Central memory CD8-positive, alpha-beta T cell (primary cell): Measurements from ENCODE around the gene RPL18A.

Experiments
- ATAC-seq: fragments of 150-1000 bp; cut with Tn5 transposase; replicated peaks from 2 replicates; pipeline ENCODE4 v1.10.0; 2022; ENCODE audit warnings: mild to moderate bottlenecking, moderate FRiP score, moderate number of reproducible peaks; ENCODE audit not compliant: poor library complexity, severe bottlenecking; ENCODE audit errors: extremely low read depth
- DNase-seq, 2 donors: peaks; one replicate each; pipeline ENCODE4 v3.0.0; 2021; ENCODE audit warnings: low spot score in 2 of 2
- H3K27ac Mint-ChIP-seq: one replicate; pipeline ENCODE4 v1.8.0; 2022; ENCODE audit warnings: low read depth, mild to moderate bottlenecking, moderate library complexity, mixed read lengths
- H3K27me3 Mint-ChIP-seq: one replicate; pipeline ENCODE4 v1.8.0; 2022; ENCODE audit warnings: mixed read lengths
- H3K36me3 Mint-ChIP-seq: one replicate; pipeline ENCODE4 v1.8.0; 2022; ENCODE audit warnings: mild to moderate bottlenecking, moderate library complexity, mixed read lengths; ENCODE audit not compliant: insufficient read depth
- H3K4me1 Mint-ChIP-seq: one replicate; pipeline ENCODE4 v1.8.0; 2022; ENCODE audit warnings: mixed read lengths
- H3K4me3 Mint-ChIP-seq: one replicate; pipeline ENCODE4 v1.8.0; 2022; ENCODE audit warnings: mild to moderate bottlenecking, moderate library complexity, mixed read lengths
- H3K9me3 Mint-ChIP-seq: one replicate; pipeline ENCODE4 v1.8.0; 2022; ENCODE audit warnings: mixed read lengths

Gene RPL18A

DNA sequence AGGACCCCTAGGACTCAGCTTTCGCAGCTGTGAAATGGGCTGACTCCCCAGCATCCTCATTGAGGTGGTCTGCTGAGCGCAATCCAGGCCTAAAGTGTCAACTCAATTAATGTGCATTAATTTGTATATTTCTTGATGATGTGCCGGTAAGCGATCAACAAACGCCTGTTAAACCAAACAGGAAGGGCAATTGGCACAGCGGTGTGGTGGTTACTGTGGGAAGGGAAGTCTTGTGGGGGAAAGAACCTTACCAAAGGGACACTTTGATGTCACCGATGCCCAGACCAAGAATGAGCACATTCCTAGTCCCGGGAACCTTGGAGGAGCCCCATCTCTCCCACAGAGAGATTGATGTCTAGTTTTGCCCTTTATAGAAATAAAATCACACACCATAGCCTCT is 13.6 kb upstream of the RPL18A start:
- H3K27ac Mint-ChIP-seq, result peak overlapping the region; percentile 94
- H3K4me1 Mint-ChIP-seq, result peaks cover 63% of the 10 kb centered on the region
- ATAC-seq (peak; percentile 13), DNase-seq (peak in 1 of 2 donors; percentile 32)
- peaks cover 27% of the 10 kb centered on the region for H3K36me3 Mint-ChIP-seq
- no peaks in the 10 kb centered on the region for H3K27me3 Mint-ChIP-seq
- no peaks in the 10 kb centered on the region for H3K9me3 Mint-ChIP-seq
- H3K4me3 Mint-ChIP-seq, result peak overlapping the region; percentile 86

DNA sequence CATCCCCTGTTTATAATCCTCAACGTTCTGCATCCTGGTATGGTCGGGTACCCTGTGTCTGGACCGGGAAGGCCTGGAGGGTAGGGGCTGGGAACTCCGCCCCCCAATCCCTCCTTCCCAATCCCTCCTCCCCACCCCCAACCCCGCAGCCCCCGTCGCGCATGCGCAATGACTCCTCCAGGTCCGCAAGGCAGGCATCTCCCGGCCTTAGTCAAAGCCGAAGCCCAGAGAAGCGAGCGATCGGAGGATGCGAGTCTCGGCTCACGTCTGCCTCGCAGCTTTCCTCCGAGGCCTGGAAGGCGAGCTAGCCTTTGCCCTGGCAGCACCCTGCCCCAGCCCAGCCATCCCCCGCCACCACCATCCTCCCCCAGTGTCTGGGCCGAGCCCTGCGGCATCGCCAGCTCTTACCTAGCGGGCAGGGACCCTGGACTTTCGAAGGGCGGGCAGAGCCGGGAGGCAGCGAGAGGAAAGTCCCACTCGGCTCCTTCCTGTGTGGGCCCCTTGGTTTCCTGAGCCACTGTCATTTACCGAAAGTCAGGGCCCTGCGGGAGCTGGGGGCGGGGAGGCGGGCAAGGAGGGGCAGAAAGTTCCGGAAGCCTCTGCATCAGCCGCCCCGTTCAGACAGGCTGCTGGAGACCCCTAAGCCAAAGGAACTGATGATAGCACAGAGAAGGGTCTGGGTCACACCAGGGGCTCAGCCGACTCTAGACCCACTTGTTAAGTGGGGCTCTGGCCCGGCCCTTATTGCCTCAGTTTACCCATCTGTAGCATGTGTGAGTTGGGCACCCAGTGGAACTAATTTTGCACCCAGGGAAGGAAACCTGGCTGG is 12.0 kb upstream of the RPL18A start, which contains the start of gene JAK3:
JAK3 (minus strand) TSS at position 445 of the 829 bp plus-strand sequence. CDS start 3,565 bp downstream, outside the sequence.
- H3K36me3 Mint-ChIP-seq, result peaks cover 21% of the 10 kb centered on the region
- DNase-seq (peak; percentile 60 to 77), ATAC-seq (peak; percentile 78)
- no peaks in the 10 kb centered on the region for H3K9me3 Mint-ChIP-seq
- peak within 1 kb of the TSS; percentile 86 for H3K4me3 Mint-ChIP-seq
- H3K4me1 Mint-ChIP-seq, result peaks cover 70% of the 10 kb centered on the region
- H3K27me3 Mint-ChIP-seq, result no peaks in the 10 kb centered on the region
- peak within 1 kb of the TSS; percentile 94 for H3K27ac Mint-ChIP-seq

DNA sequence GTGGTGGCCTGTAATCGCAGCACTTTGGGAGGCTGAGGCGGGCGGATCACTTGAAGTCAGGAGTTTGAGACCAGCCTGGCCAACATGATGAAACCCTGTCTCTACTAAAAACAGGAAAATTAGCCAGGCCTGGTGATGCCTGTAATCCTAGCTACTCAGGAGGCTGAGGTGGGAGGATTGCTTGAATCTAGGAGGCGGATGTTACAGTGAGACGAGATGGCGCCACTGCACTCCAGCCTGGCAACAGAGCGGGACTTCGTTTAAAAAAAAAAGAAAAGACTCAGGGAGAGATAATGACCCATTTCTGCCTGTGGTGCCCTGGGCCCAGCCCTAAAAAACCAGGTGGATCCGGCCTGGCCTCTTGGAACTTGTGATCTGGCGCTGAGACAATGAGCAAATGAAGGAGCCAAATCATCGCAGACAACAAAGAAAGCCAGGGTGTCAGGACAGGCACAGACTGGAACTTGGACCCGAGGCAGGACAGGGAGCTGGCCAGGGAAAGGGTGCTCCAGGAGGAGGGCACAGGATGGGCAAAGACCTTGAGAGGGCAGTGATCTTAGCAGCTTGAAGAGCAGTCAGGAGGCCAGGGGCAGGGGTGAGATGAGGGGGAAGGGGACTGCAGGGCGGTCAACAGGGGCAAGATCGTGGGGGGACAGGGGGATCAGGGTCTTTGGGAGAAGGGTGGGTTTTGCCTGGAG is 11.0 kb upstream of the RPL18A start:
- no peaks in the 10 kb centered on the region for H3K9me3 Mint-ChIP-seq
- DNase-seq (no peak), ATAC-seq (no peak)
- peaks cover 18% of the 10 kb centered on the region for H3K36me3 Mint-ChIP-seq
- peak overlapping the region; percentile 86 for H3K4me3 Mint-ChIP-seq
- H3K27me3 Mint-ChIP-seq, result no peaks in the 10 kb centered on the region
- H3K27ac Mint-ChIP-seq, result peak overlapping the region; percentile 94
- peaks cover 64% of the 10 kb centered on the region for H3K4me1 Mint-ChIP-seq

DNA sequence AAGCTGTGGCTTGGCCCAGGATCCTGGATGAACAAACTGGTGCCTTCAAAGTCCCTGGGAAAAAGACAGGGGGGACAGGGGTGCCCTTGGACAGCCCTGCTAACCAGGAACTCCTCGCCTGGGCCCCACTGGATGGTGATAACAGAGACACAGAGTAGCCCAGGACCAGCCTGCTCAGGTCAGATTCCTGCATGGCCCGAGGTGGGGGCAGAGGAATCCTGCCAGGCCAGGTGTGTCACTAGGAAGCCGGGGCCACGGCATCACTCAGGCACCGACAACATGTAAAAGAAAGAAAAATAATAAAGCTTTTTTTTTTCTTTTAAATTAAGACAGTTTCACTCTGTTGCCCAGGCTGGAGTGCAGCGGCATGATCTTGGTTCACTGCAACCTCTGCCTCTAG is 5.6 kb upstream of the RPL18A start:
- H3K27ac Mint-ChIP-seq, result no peak overlapping the region
- ATAC-seq (no peak), DNase-seq (no peak)
- no peaks in the 10 kb centered on the region for H3K27me3 Mint-ChIP-seq
- H3K9me3 Mint-ChIP-seq, result no peaks in the 10 kb centered on the region
- peaks cover 29% of the 10 kb centered on the region for H3K4me1 Mint-ChIP-seq
- H3K36me3 Mint-ChIP-seq, result peaks cover 9% of the 10 kb centered on the region
- H3K4me3 Mint-ChIP-seq, result no peak overlapping the region

DNA sequence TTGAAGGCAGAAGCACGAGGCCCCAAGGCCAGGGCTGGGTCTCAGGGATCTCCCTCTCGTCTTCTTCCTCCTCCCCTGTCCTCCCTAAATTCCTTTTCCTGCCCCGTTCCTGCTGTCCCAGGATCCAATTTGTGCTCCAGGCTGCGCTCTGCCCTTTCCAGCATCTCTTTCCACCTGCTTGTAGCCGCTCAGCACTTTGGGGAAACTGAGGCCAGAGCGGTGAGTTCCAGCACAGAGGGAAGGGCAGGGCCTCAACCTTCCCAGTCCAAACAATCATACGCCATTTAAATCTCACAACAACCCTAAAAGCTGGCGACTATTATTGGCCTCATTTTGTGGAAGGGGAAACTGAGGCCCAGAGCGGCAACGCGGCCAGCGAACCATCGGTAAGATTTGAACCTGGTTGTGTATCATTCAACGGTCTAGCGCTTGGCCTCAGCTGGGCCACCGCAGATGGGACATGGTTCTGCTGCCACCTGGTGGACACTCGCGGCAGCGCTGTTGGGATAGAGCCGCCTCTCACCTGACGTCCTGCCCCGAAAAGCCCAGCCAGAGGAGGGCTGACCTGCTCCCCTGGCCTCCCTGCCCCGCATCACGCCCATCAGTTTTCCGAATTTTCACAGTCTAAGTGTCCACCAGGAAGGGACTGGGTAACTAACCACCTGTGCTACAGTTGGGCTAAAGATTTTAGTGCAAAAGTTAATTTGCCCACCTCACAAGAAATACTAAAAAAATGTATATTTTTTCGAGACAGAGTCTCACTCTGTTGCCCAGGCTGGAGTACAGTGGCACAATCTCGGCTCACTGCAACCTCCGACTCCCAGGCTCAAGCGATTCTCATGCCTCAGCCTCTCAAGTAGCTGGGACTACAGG is 4.2 kb upstream of the RPL18A start:
- no peaks in the 10 kb centered on the region for H3K9me3 Mint-ChIP-seq
- ATAC-seq (no peak), DNase-seq (peak; percentile 79 to 95)
- no peaks in the 10 kb centered on the region for H3K27me3 Mint-ChIP-seq
- H3K4me3 Mint-ChIP-seq, result no peak overlapping the region
- peaks cover 31% of the 10 kb centered on the region for H3K4me1 Mint-ChIP-seq
- no peak overlapping the region for H3K27ac Mint-ChIP-seq
- peaks cover 14% of the 10 kb centered on the region for H3K36me3 Mint-ChIP-seq

GRCh38 chr19:17860331-17860992 is 752 bp downstream of the RPL18A start:
- no peaks in the 10 kb centered on the region for H3K9me3 Mint-ChIP-seq
- peaks cover 41% of the 10 kb centered on the region for H3K4me1 Mint-ChIP-seq
- DNase-seq (no peak), ATAC-seq (no peak)
- H3K27me3 Mint-ChIP-seq, result no peaks in the 10 kb centered on the region
- peaks cover 38% of the 10 kb centered on the region for H3K36me3 Mint-ChIP-seq
- H3K27ac Mint-ChIP-seq, result peak overlapping the region; percentile 89
- H3K4me3 Mint-ChIP-seq, result peak overlapping the region; percentile 91

GRCh38 chr19:17860993-17861360 is 1.3 kb downstream of the RPL18A start:
- DNase-seq (no peak), ATAC-seq (no peak)
- Mint-ChIP-seq H3K27ac (peak overlapping the region; percentile 89), H3K27me3 (no peaks in the 10 kb centered on the region), H3K36me3 (peaks cover 43% of the 10 kb centered on the region), H3K4me1 (peaks cover 38% of the 10 kb centered on the region), H3K9me3 (no peaks in the 10 kb centered on the region), H3K4me3 (peak overlapping the region; percentile 91)

DNA sequence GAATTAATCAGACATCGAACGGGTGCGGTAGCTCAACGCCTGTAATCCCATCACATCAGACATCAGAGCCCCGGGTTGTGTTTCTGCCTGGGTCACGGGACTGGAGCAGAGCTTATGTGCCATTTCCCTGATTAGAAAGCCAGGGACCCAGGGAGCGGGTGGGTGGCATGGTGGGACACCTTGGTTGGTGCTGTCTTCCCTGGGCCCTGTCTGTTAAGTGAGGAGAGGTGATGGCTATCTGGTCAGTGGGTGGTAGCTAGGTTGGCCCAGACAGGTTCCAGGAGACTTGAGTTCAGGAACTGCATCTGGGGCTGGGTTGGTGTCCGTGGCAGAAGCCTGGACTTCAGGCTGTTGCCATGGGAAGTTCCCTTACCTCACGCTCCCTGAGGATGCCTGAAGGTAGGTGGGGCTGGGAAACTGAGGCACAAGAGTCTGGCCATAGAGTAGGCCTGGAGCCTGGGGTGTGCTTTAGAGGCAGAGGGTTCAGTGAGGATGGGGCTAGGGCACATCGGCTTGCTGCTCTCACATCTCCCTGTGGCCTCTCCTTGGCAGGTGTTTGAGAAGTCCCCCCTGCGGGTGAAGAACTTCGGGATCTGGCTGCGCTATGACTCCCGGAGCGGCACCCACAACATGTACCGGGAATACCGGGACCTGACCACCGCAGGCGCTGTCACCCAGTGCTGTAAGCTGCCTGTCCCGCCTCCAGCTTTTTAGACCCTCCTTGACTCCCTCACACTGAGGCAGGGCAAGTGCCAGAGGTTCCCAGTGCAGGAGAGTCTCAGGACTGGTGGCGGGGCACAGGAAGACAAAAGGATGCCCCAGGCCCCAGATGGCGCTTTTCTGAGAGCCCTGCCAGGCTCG is 2.1 kb downstream of the RPL18A start:
- DNase-seq, result no peak
- no peak for ATAC-seq
- Mint-ChIP-seq H3K4me1 (peaks cover 38% of the 10 kb centered on the region), H3K9me3 (no peaks in the 10 kb centered on the region), H3K27ac (peak overlapping the region; percentile 89), H3K4me3 (peak overlapping the region; percentile 91), H3K27me3 (no peaks in the 10 kb centered on the region), H3K36me3 (peaks cover 46% of the 10 kb centered on the region)

GRCh38 chr19:17862711-17863519 is 3.2 kb downstream of the RPL18A start:
- peak overlapping the region; percentile 78 for H3K27ac Mint-ChIP-seq
- H3K36me3 Mint-ChIP-seq, result peaks cover 46% of the 10 kb centered on the region
- H3K27me3 Mint-ChIP-seq, result no peaks in the 10 kb centered on the region
- peaks cover 38% of the 10 kb centered on the region for H3K4me1 Mint-ChIP-seq
- DNase-seq (no peak), ATAC-seq (no peak)
- peak overlapping the region; percentile 9 for H3K4me3 Mint-ChIP-seq
- no peaks in the 10 kb centered on the region for H3K9me3 Mint-ChIP-seq

DNA sequence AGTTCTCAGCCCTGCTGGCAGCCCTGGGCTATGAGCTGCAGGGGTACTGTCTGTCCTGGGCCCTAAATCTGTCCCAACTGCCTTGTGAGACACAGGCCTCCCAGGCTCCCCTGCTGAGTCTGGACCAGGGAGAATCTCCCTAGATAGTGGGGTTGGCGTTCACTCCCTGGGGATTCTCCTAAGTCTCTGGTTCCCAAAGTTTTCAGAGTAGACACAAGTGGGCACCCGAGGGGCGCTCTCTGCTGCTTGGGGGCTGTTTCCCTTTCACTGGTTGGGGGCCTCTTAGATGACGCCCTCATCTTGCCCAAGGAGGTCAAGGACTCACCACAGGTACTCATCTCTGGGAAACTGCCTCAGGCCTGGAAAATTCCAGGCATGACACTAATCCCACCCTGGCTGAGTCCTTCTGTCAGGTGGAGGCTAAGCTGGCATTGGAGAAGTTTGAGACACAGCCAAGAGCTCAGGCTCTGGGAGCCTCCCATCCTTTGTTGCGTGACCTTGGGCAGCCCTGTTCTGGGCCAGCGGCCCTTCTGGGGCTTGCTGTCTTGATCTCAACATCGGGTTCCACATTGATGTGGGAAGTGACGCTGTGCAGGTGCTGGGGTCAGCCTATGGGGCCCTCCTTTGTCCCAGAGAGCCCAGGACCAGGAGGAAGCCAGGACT is 3.9 kb downstream of the RPL18A start:
- Mint-ChIP-seq H3K27ac (peak overlapping the region; percentile 78), H3K4me1 (peaks cover 38% of the 10 kb centered on the region), H3K9me3 (no peaks in the 10 kb centered on the region), H3K27me3 (no peaks in the 10 kb centered on the region), H3K4me3 (no peak overlapping the region), H3K36me3 (peaks cover 46% of the 10 kb centered on the region)
- DNase-seq (no peak), ATAC-seq (no peak)
